K562 (cell line): ENCODE data around the gene CTAGE1. TPM values are rescaled to one million over a fixed set of nuclear protein-coding genes. Genes with fewer than 3 reads are reported as not detected.
A peak's percentile ranks its signal among the peaks of the same experiment; 100 is the strongest.

Source experiments
- BHLHE40 ChIP-seq: IDR thresholded peaks from 2 replicates; pipeline ENCODE4 v1.6.1; 2011; ENCODE audit warnings: low read length, improper control_type of control experiment
- CHD7 ChIP-seq: fragments of 200-600 bp; sonication (generic); IDR thresholded peaks from one replicate; pipeline ENCODE4 v1.6.1; 2012; ENCODE audit warnings: mild to moderate bottlenecking, low read depth, low read length, inconsistent platforms
- IRF2 ChIP-seq: sonication (generic); formaldehyde crosslinking; IDR thresholded peaks from 2 replicates; pipeline ENCODE4 v1.8.1; 2022; ENCODE audit warnings: mild to moderate bottlenecking, missing genetic modification reagents
- LCOR ChIP-seq: sonication (generic); formaldehyde crosslinking; IDR thresholded peaks from 2 replicates; pipeline ENCODE4 v1.8.0; 2022; ENCODE audit warnings: mild to moderate bottlenecking, missing genetic modification reagents
- MEIS2 ChIP-seq: fragments of 450-650 bp; IDR thresholded peaks from 2 replicates; pipeline ENCODE4 v1.6.1; 2014; ENCODE audit warnings: mild to moderate bottlenecking; ENCODE audit not compliant: partially characterized antibody
- NFYB ChIP-seq: IDR thresholded peaks from 2 replicates; pipeline ENCODE4 v1.6.1; 2011; ENCODE audit warnings: mild to moderate bottlenecking, moderate library complexity; ENCODE audit not compliant: insufficient read length; ENCODE audit errors: extremely low read depth
- RB1 ChIP-seq: fragments of 450-650 bp; IDR thresholded peaks from 2 replicates; pipeline ENCODE4 v1.6.1; 2017; ENCODE audit warnings: low read depth, mild to moderate bottlenecking
- TARDBP ChIP-seq: fragments of 450-650 bp; IDR thresholded peaks from 2 replicates; pipeline ENCODE4 v1.6.1; 2016
- ZBTB1 ChIP-seq: sonication (generic); formaldehyde crosslinking; IDR thresholded peaks from 2 replicates; pipeline ENCODE4 v1.8.1; 2023; ENCODE audit warnings: missing genetic modification reagents, low read depth, mild to moderate bottlenecking, borderline replicate concordance
- ZNF12 ChIP-seq: sonication (generic); formaldehyde crosslinking; IDR thresholded peaks from 2 replicates; pipeline ENCODE4 v1.4.0; 2020; ENCODE audit warnings: mild to moderate bottlenecking, missing genetic modification reagents
- ZNF347 ChIP-seq: fragments of 450-650 bp; formaldehyde crosslinking; IDR thresholded peaks from 2 replicates; pipeline ENCODE4 v1.4.0; 2020; ENCODE audit warnings: low read depth, mild to moderate bottlenecking, moderate library complexity
- ZNF449 ChIP-seq: fragments of 250-450 bp; sonication (Bioruptor Pico); IDR thresholded peaks from 2 replicates; pipeline ENCODE4 v1.8.0; 2022; ENCODE audit warnings: moderate library complexity, mild to moderate bottlenecking, inconsistent platforms
- ZNF644 ChIP-seq: fragments of 200-800 bp; sonication (Bioruptor generic); IDR thresholded peaks from 2 replicates; pipeline ENCODE4 v1.6.1; 2016; ENCODE audit warnings: low read depth, missing genetic modification characterization, missing compliant biosample characterization
- ZSCAN32 ChIP-seq: fragments of 450-650 bp; formaldehyde crosslinking; IDR thresholded peaks from 2 replicates; pipeline ENCODE4 v1.4.0; 2020; ENCODE audit warnings: mild to moderate bottlenecking, moderate library complexity
- polyA plus RNA-seq, 8 experiments: library from polyadenylated mRNA; depleted of rRNA in 4 of 8; stranded (reverse) in 5 of 8; unstranded in 3 of 8; fragments of >200 nt; fragmentation: Nextera tagmentation in 2 of 8; fragmentation: Illumina TruSeq in 1 of 8; extraction: Ambion mirVana in 2 of 8; extraction: Trizol in 1 of 8; gene quantifications; 2 replicates each; pipeline versions ENCODE4 v1.2.1 to v1.2.3, GENCODE V29; 2011 to 2014; ENCODE audit warnings: inconsistent platforms in 1 of 8, missing spikeins in 1 of 8
- total RNA-seq, 7 experiments: library from RNA; depleted of rRNA in 6 of 7; stranded (reverse); fragments of >200 nt in 6 of 7; fragmentation: Illumina TruSeq in 2 of 7; extraction: Trizol in 2 of 7; gene quantifications; 2 replicates each; pipeline versions ENCODE4 v1.2.1 to v1.2.3, GENCODE V29; 2011 to 2021; ENCODE audit warnings: low replicate concordance in 1 of 7

The CTAGE1 gene
- total and polyA plus RNA-seq, 9 of the 15 experiments (the other 6 are each of a cell fraction or from before 2014, with no cell fraction given), result not detected

GRCh38 chr18:22432657-22433137 lies 15.0 kb upstream of the CTAGE1 start (continued):
- TF ChIP-seq CHD7, result no peak
- no peak for TF ChIP-seq ZNF644 (tag)
- TF ChIP-seq TARDBP, result no peak
- TF ChIP-seq ZSCAN32 (CRISPR knock-in tag), result no peak
- no peak for TF ChIP-seq ZBTB1 (CRISPR knock-in tag)
- no peak for TF ChIP-seq ZNF347 (CRISPR knock-in tag)
- TF ChIP-seq ZNF449 (CRISPR knock-in tag), result no peak
- TF ChIP-seq BHLHE40, result peak; percentile 87
- TF ChIP-seq MEIS2, result no peak
- no peak for TF ChIP-seq NFYB
- no peak for TF ChIP-seq ZNF12 (CRISPR knock-in tag)
- TF ChIP-seq LCOR (CRISPR knock-in tag), result peak; percentile 58
- no peak for TF ChIP-seq IRF2
- no peak for TF ChIP-seq RB1
